H1 (cell line): ENCODE results near the gene RAB11FIP3. TPM values are rescaled to one million over a fixed set of nuclear protein-coding genes. Genes with fewer than 3 reads are reported as not detected.

Experiments used
- EZH2 ChIP-seq: fragments of 200-600 bp; sonication (generic); IDR thresholded peaks from 2 replicates; pipeline ENCODE4 v1.7.1; 2012; ENCODE audit warnings: low read depth, mild to moderate bottlenecking, moderate library complexity, low read length, inconsistent platforms; ENCODE audit not compliant: severe bottlenecking
- HDAC6 ChIP-seq: IDR thresholded peaks from one replicate; pipeline ENCODE4 v1.7.1; 2012; ENCODE audit warnings: low read depth, mild to moderate bottlenecking, inconsistent platforms, low read length, moderate library complexity
- KDM4A ChIP-seq: IDR thresholded peaks from one replicate; pipeline ENCODE4 v1.7.1; 2012; ENCODE audit warnings: low read depth, mild to moderate bottlenecking, moderate library complexity, low read length, inconsistent platforms; ENCODE audit not compliant: severe bottlenecking
- MAX ChIP-seq: IDR thresholded peaks from 2 replicates; pipeline ENCODE4 v1.6.1; 2012; ENCODE audit warnings: inconsistent platforms
- polyA plus RNA-seq, 7 experiments: library from polyadenylated mRNA; depleted of rRNA in 3 of 7; stranded (reverse) in 5 of 7; unstranded in 2 of 7; fragments of >200 nt in 5 of 7; fragments of 200-250 nt in 2 of 7; gene quantifications; 1 replicate in 5 of 7; 2 replicates in 1 of 7; 4 replicates in 1 of 7; pipeline versions ENCODE4 v1.2.1 to v1.2.3, GENCODE V29; 2011 to 2013; ENCODE audit warnings: missing spikeins in 2 of 7, mixed read lengths in 2 of 7
- total RNA-seq: library from RNA; stranded (reverse); fragmentation: NEBNext Ultra II Directional; extraction: Animal tissue kit (Norgen Biotek cat#: 25700); gene quantifications from 2 replicates; pipeline ENCODE4 v1.2.1, GENCODE V29; 2021

RAB11FIP3 gene
- total and polyA plus RNA-seq, 2 of the 8 experiments (the other 6 are each of a cell fraction or from before 2014, with no cell fraction given): 9.3 to 35.2 TPM

- TF ChIP-seq MAX: peak; percentile 35; the same call in 1 of the 2 replicates
- TF ChIP-seq HDAC6: no peak
- peak; percentile 68 for TF ChIP-seq KDM4A
- TF ChIP-seq EZH2: peak; percentile 53
Observed at GRCh38 chr16:426115-426905, 861 bp downstream of the RAB11FIP3 start (continued).
